Activated CD4-positive, CD25-positive, alpha-beta regulatory T cell treated with anti-CD3 and anti-CD28 coated beads, Interleukin-2, amount 50 U/mL, for 72 hours (primary cell): Measurements from ENCODE around the gene MGA.
A peak's percentile ranks its signal among the peaks of the same experiment; 100 is the strongest.

Experiments
- DNase-seq: peaks from one replicate; pipeline ENCODE4 v3.0.0; 2021

The MGA gene

GRCh38 chr15:41810651-41811431 lies 150.6 kb downstream of the MGA start:
- no peak for DNase-seq

GRCh38 chr15:41811432-41812195 lies 151.4 kb downstream of the MGA start:
- DNase-seq = peak; percentile 67

DNA sequence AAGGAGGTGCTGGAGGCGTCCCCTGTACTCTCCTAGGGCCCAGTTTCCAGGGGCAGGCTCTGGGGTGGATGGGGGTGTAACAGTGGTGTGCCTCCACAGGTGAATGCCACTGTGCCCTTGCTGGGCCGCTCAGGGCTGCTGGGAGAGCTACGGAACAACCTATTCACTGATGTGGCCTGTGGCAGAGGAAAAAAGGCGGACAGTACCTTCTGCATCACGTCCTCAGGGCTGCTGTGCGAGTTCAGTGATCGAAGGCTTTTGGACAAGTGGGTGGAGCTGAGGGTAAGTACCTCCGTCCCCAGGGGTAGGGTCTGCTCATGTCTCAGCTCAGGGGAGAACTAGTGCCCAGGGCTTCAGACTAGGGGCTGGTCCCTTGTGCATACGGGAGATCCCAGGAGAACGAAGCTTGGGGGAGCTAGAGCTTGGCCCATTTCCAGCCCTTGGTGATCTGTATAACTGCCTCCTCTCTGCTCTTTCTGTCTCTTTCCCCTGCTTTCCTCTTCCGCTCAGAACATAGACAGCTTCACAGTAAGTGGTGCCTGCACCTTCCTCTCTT lies 152.7 kb downstream of the MGA start:
- no peak for DNase-seq

DNA sequence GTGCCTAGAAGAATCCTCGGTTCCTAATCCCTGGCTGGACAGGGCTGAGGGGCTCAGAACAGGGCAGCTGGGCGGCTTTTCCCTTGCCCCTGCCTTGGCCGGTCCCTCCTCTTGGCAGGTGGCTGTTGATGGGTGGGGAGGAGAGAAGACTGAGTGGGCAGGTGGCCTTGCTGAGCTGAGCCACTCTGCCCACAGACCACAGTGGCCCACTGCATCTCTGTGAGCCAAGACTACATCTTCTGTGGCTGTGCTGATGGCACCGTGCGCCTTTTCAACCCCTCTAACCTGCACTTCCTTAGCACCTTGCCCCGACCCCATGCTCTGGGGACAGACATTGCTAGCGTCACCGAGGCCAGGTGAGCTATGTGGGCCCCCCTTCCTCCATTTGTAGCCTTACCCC lies 153.2 kb downstream of the MGA start:
- DNase-seq = no peak

- no peak for DNase-seq
These were observed 154.3 kb downstream of the MGA start for GRCh38 chr15:41814534-41814933.

- DNase-seq = no peak
These were observed 156.6 kb downstream of the MGA start for GRCh38 chr15:41816788-41817187.

DNA sequence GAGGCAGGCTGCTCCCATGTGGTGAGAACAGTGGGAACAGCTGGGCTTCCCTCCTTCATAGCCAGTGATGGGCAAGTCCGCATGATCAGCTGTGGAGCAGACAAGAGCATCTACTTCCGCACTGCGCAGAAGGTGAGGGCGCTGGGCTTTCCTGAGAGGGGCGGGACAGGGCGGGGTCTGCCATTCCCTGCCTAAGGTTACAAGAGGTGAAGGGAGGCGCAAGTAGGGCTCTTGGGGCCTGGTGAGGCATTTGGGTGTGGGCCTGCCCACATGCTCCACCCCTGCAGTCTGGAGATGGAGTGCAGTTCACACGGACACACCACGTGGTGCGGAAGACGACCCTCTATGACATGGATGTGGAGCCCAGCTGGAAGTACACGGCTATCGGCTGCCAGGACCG lies 157.1 kb downstream of the MGA start:
- no peak for DNase-seq

DNA sequence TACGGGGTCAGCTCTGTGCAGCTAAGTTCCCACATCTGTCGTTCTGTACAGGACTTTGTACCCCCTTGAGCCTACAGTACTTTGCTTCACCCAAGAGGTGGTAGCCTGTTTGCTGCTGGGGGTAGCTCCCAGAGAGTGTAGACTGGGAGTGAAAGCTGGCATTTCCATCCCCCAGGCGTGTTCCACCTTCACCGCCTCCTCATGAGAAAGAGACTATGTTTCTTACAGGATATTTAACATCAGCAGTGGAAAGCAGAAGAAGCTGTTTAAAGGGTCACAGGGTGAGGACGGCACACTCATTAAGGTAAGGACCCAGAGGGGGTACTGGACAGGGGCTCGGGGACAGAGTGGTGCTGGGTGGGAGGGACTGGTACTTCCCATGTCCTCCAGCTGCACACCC lies 157.6 kb downstream of the MGA start:
- DNase-seq = no peak

DNA sequence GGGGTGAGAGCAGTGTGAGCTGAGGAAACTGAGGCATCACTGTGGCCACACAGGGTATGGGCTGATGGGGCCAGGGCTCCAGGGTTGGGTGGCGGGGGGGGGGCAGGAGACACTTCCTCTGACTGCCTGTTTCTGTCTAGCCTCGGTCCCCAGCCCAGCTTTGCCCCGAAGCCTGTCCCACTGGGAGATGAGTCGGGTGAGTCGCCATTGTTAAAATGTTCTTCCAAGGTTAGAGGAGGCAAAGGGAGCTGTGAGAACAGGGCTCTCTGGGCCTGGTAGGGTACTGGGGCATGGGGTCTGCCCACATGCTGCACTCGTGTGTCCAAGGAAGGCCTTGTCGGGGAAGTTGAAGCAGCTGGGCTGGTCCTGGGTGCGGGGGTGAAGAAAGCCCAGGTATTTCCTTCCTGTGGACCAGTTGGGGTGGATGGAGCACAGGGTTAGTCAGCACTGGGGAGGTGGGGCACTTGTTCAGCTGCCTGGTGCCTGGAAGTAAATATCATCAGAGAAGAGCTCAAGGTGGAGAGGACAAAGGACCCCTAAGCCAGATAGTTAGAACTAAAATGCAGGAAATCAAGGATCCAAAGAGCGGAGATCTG lies 159.3 kb downstream of the MGA start:
- DNase-seq = no peak

GRCh38 chr15:41820791-41821423 lies 160.7 kb downstream of the MGA start:
- DNase-seq = no peak

DNA sequence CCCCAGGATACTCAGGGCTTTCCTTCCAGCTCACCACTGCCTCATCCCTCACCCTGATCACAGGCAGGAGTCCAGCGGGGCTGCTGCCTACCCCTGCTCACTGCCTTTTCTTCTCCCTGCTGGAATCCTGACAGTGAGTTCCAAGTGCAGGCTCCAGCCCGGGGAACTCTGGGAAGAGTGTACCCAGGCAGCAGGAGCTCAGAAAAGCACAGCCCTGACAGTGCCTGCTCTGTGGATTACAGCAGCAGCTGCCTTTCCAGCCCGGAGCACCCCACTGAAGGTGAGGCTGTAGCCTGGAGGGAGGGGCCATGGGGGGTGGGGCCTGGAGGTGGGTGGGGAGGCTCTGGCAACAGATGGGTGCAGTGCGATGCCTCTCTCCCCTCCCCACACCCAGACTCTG lies 161.6 kb downstream of the MGA start:
- DNase-seq = no peak

DNA sequence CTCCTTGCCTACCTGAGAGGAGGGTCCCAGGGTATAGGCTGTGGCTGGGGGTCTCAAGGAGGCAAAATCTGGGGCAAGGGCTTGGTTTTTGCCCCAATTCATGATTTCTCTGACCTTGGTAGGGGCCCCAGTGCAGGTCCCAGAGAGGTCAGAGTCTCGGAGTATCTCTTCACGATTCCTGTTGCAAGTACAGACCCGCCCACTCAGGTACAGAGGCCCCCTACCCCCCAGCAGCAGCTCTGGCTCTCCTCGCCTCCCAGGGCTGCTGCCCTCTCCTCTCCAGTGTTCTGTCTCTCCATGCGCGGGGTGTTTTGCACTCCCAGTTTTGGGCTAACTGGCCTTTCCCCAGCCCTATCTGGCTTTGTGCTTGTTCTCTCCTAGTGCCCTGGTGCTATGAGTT lies 162.3 kb downstream of the MGA start:
- no peak for DNase-seq
